ENCODE results near the gene UPF1.

The UPF1 gene

DNA sequence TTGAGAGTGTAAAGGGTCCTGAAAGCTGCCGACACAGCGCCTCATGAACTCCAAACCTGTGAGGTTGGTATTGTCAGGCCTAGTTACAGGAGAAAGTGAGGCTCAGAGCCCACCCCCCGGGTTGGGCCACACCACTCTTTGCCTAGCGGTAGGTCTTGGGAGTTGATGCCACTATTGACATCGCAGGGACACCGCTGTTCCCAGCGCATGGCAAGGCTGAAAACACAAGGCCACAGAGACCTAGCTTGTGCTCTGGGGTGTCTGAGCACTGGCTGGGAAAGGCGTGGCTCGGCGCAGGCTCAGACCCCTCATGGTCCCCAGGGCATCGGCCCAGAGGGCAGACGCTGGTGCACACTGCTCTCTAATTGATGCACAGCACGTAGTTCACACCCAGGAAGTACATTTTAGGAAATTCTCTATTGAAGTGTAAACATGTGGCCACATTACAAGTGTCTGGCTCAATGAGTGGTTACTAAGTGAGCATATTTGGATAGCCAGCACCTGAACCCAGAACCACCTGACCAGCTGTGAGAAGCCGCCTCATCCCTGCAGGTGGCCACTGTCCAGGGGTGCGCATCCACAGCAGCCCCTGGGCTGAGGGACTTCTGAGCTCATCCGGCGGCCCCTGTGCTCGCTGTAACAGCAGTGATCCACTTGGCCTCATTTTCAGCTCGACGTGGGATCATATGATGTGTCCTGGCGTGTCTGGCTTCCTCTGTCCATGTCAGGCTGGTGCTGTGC, 27.3 kb downstream of the UPF1 start:
- no peak for DNase-seq

DNA sequence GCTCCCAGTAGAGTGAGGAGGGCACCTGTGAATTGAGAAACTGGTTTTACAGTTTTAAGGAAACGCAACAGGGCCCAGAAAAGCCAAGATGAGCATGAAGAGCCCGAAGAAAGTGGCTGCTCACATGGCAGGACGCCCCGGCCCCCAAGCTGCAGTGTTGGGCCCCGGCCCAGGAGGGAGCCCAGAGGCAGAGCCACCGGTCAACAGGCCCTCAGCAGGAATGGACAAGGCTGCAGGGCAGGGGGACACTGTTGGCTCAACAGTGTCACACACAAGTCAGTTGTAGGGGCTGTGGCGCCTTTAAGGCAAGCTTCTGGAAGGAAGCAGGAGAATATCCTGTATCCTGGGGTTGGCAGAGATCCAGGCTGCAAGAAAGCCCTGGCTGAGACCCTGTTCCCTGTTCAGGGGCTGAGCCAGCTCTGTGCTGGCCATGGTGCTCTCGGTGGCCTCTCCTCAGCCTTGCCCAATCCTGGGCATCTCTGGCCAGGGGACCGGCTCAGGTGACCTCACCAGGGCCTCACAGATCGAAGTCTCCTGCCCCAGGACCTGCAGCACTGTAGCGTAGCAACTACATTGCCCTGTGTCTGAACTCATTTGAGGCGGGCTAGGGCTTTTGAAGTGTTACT, 28.0 kb downstream of the UPF1 start:
- no peak for DNase-seq

DNA sequence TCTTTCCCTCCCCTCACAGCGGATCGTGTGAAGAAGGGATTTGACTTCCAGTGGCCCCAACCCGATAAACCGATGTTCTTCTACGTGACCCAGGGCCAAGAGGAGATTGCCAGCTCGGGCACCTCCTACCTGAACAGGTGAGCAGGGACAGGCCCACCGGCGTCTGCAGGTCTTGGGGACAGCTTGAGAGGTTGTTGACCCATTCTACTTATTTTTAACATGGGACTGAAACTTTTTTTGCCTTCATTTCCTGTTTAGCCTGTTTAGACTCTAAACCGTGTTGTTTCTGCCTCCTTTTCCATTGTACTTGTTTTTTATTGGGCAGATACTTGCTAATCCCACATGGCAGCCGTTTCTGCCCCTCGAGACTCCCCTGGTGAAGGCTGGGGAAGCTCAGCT, 28.5 kb downstream of the UPF1 start:
- DNase-seq, result no peak

DNA sequence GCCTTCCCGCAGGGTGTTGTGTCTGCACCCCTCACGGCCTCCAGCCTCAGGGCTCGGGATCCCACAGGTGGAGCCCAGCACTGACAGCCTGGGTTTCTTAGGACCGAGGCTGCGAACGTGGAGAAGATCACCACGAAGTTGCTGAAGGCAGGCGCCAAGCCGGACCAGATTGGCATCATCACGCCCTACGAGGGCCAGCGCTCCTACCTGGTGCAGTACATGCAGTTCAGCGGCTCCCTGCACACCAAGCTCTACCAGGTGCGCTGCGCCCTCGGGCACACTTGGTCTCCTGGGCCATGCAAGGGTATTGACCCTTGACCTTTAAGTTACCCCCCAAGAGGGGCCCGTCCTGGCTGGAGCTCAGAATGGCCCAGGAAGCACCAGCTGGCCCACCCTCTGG, 29.0 kb downstream of the UPF1 start:
- DNase-seq, result no peak

DNA sequence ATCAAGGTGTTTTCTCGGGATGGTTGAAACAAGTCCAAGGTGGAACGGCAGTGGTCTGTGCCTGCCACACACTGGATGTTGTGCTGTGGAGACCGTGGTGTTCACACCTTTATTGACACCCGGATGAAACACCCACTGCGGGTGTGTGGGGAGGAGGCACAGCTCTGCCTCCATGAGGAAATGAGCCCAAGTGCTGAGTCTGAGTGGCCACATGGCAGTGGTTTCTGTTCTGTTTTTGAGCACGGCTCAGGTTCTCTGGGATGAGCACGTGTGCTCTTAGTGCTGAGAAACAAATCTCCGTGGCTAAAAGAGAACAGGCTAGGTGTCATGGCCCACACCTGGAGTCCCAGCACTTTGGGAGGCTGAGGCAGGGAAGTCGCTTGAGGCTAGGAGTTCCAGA, 29.5 kb downstream of the UPF1 start:
- DNase-seq, result no peak

DNA sequence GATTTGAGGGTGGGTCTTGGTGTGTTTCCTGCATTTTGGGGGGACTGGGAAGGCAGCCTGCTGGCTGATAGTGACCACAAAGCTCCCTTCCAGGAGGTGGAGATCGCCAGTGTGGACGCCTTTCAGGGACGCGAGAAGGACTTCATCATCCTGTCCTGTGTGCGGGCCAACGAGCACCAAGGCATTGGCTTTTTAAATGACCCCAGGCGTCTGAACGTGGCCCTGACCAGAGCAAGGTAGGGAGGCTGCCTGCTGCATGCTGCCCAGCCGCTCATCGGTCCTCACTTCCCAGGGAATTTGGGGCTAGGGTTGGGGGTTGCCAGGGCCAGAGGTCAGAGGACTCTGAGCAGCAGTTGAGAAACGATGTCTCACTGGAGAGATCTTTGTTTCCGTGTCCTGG, 30.2 kb downstream of the UPF1 start:
- no peak for DNase-seq

DNA sequence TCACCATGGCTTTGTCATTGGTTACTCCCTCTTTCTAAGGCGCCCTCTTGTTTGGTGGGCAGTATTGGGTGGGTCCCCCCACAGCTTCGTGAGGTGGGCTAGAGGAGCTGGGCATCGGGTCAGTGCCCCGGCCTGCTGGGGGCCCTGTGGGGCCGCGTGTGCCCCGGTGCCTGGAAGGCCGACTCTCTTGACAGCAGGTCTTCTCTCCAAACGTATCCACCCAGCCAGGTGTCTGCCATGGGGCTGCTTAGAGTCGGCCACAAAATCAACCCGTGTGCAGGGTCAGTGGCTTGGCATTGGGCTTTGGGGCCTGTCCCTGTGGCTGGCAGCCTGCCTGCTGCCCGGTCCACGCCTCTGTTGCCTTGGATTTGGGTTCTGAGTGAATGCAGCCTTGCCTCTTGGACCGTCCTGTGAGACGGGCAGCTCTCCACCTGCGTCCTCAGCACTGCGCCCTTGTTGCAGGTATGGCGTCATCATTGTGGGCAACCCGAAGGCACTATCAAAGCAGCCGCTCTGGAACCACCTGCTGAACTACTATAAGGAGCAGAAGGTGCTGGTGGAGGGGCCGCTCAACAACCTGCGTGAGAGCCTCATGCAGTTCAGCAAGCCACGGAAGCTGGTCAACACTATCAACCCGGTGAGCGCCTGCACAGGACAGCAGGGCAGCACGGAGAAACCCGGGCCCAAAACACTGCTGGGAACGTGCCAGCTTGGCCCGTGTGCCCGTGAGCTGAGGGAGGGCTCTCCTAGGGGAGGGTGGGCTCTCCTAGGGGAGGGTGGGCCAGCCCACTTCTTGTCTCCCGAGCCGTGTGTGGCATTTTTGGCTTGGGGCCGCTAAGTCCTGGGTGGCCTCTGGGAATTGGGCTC, 31.4 kb downstream of the UPF1 start:
- DNase-seq, result no peak

DNA sequence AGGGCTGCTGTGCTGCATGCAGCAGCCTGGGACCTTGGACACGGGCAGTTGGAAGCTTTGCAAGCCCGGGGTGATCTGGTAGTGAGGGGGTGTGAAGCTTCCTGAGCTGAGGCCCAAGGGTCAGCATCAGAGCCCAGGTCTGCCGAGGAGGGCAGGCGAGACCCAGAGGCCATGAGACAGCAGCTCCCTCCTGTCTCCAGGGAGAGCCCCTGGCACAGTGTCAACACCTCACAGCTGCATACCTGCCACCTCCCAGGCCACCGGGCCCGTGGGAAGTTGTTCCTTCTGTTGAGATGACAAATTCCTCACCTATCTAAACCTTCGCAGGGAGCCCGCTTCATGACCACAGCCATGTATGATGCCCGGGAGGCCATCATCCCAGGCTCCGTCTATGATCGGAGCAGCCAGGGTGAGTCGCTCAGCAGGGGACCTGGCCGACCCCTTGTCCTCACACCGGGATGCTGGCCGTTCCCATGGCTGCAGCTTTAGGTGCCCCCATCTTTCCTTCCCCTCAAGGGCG, 32.1 kb downstream of the UPF1 start:
- no peak for DNase-seq

DNA sequence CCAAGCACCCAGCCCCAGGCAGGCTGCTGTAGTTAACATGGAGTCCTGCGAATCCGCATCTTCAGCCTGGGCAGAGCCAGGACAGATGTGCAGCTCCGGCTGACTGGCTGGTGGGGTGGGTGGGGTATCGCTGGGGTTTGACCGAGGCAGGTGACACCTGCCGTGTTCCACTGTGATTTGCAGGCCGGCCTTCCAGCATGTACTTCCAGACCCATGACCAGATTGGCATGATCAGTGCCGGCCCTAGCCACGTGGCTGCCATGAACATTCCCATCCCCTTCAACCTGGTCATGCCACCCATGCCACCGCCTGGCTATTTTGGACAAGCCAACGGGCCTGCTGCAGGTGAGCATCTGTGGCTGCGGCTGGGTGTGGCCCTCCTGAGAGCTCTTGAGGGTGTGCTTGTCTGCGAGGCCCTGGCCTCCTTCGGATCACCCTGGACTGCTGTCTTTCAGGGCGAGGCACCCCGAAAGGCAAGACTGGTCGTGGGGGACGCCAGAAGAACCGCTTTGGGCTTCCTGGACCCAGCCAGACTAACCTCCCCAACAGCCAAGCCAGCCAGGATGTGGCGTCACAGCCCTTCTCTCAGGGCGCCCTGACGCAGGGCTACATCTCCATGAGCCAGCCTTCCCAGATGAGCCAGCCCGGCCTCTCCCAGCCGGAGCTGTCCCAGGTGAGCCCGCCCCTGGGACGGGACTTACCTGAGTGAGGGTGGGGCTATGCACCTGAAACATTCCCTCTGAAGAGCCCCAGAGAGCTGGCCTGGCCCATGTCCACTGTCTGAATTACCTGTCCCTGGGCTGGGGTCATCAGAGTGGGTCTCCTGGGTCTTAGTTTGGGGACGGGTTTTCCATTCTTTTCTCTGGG, 33.6 kb downstream of the UPF1 start:
- DNase-seq, result no peak

DNA sequence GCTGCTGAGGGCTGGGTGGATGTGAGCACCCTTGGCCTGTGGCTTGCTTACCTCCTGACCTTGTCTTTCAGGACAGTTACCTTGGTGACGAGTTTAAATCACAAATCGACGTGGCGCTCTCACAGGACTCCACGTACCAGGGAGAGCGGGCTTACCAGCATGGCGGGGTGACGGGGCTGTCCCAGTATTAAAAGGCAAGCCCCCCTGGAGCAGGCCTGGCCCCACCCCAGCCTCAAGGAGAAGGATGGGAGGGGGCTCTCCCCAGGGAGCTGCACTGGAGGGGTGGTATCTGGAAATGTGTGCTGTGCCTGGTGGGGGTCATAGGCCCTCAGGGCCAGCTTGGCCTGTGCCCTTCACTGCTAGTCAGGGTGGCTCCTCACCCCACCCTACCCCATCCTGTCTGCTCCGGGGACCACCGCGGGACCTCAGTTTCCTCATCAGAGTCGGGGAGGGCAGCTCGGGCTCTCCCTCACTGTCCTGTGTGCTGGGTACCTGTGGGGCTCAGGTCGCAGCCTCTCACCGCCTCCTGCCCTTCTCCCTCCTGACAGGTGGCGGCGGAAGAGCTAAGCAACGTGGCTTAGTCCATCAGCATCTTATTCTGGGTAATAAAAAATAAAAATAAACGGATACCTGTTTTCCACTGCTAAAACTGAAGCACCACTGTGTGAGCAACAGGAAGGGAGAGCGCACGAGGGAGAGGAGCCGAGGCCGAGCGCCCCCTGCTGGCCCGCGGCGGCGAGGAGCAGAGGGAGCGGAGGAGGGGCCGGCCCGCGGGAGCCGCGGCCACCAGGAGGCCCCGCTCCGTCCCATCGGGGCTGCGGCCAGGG, 34.4 kb downstream of the UPF1 start:
- peak; percentile 65 for DNase-seq

DNA sequence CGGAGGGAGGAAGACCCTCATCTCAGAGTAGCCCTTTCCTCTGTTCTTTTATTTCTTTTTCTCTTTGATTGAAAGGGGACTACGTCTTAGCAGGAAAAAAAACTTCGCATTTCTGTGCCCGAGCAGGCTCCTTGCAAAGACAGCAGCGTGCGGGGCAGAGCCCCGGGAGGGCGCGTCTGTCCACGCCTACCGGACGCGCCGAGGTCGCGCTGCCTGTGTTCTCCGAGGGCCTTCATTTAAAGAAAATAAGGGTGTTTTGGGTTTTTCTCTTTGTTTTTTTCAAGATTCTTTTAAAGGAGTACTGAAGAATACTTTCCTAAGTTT, 35.0 kb downstream of the UPF1 start:
- no peak for DNase-seq

DNA sequence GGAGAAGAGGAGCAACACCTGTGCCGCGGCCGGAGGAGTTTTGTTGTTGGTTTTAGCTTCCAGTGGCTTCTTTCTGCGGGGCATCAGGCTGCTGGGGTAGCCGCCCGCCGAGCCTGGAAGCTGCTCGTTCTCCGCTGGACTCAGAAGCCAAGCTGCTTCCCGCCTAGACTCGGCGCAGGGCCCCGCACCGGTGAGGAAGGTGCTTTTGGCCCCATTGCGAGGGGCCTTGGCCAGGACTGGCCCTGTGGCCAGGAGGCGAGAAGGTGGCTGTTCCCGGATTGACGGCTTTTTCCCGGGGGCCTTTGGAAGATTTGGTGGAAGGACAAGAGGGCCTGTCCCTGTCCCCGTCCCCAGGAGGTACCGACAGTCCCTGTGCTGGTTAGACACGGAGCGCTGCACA, 35.4 kb downstream of the UPF1 start:
- DNase-seq, result no peak

DNA sequence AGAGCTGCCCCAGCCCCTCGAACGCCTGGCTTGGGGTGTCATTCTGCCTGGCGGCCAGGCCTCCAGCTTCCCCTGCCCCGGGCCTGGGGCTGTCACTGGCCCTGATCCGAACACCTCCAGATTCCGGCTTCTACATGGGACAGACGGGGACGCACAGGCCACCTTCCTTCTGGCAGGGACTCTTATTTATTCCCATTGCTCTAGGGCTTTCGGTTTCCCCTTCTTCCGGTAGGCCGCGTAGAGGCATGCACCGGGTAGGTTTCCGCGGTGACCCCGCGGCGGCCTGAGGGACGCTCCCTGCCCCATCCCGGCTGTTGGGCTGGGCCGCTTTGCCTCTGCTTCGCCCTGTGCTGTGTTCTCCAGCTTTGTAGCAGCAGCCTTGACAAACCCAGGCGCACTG, 36.0 kb downstream of the UPF1 start:
- no peak for DNase-seq

DNA sequence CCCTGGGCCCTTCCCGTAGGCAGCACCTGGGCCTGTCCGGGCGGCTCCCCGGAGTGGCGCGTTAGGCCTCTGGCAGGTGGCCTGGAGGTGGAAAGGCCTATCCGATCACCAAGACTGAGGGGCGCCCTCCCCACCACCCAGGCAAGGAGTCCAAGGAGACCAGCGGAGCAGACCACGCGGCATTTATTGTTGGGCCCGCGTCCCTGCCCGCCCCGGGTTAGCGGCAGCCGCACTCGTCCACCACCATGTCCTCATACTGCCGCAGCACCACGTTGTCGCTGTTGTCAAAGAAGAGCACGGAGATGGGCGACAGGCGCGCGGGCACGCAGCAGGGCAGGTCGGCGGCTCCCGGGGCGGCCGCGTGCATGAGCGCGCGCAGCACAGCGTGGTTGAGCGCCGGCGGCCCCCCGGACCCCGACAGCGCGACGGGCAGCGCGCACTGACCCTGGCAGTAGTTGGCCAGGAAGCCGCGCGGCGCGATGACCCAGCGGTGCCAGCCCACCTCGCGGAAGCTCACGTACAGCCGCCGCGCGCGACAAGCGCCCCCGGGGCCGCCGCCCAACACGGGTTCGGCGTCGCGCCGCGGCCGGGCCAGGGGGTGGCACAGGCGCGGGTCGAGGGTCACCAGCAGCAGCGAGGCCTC, 36.7 kb downstream of the UPF1 start:
- no peak for DNase-seq

DNA sequence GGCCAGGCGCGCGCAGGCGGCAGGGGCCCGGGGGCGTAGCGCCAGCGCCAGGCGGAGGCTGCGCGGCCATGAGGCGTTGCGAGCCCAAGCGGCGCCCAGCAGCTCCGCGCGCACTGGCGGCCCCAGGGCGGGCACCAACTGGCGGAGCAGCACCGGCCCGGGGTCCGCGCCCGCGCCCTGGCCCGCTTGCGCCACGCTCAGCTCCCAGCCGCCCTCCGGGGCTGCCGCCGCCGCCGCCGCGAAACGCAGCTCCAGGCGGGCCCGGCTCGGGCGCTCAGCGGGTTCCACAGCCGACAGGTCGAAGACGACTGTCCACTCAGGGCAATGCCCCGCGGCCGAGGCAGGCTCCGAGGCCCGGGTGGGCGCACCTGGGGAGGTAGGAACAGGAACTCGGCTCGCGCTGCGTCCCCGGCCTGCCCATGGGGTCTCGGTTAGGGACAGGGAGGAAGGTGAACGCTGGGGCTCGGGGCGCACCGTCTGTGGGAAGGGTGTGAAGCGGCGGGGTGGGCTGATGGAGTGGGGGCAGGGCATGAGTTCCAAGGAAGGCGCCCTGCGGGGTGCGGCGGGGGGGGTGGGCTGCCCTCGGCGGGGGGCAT, 37.4 kb downstream of the UPF1 start:
- DNase-seq, result no peak

DNA sequence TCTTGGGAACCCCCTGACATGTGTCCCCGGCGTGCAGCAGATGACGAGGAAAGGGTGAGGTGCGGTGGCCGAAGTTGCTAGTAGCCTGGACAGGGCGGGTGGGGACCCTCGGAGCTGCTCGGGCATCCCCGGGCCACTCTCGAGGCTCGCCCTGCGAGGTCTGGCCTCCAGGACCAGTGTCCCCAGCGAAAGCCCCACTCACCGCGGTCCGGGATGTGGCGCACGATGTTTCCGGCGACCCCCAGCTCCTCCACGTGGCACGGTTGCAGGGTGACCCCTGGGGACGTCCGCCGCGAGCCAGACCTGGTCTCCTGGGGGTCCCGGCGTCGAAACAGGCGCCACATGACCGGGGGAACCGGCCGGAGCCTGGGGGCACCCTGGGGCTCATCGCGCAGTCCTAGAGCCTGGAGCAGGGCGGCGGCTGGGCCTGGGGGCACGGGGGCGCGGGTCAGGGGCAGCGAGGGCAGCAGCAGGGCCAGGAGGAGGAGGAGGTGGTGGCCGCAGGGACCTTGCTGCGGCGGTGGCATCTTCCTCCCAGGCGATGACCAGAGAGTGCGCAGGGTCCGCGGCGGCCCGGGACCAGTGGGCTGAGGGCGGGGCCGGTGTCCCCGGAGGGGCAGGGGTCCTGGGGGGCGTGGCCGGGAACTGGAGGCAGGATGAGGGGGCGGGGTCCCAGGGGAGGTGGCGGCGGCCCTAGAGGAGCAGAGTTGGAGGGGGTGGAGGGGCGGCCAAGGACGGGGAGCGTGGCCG, 38.2 kb downstream of the UPF1 start:
- DNase-seq, result no peak

DNA sequence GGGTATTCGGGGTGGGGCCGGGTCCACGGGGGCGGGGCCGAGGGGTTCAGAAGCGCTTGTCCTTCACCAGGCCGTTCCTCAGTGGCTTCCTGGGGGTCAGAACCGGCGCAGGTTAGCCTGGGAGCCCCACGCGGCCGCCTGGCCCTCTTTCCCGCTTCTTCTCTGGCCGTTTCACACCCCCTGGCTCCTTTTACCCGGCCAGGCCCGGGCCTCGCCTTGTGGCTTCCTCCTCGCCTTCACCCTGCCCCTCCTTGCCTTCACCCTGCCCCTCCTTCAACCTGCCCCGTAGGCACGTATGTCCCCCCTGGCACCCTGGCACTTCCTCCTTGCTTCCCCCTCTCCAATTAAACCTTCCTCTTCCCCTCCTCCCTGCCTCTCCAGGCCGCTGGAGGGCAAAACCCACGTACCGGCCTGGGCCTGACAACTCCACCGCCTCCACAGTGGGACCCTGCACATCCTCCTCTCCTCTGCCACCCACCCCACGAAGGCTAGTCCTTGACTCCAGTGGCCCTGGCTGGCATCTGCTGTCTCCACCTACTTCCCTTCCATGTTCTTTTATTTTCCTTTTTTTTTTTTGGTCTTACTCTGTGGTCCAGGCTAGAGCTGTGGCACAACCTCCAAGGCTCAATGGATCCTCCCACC, 38.9 kb downstream of the UPF1 start:
- DNase-seq, result no peak

DNA sequence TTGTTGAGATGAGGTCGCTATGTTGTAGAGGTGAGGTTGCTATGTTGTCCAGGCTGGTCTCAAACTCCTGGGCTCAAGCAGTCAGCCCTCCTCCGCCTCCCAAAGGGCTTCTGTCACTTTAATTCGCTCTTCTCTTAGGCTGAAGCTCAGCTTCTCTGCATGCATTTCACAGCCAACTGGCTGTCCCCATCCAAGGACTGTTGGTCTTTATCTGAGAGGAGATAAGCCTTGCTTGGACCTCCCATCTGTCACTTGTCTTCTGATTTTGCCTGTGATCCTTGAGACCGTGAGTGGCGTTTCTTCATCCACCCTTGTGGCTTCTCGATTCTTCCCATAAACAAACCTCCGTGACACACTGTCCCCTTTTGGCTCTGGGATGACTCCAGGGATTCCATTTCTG, 39.8 kb downstream of the UPF1 start:
- DNase-seq, result no peak

DNA sequence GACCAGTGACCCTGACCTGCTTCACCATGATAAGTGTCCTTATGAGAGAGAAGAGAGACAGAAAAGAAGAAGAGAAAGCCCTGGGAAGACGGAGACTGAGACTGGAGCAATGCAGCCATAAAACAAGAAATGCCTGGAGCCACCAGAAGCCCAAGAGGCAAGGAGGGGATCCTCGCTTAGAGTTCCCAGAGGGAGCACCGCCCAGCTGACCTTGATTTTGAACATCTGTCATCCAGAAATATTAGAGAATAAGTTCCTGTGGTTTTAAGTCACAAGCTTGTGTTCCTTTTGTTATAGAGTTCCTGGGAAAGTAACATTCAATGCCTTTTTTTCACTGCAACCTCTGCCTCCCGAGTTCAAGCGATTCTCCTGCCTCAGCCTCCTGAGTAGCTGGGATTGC, 44.0 kb downstream of the UPF1 start:
- DNase-seq, result no peak

DNA sequence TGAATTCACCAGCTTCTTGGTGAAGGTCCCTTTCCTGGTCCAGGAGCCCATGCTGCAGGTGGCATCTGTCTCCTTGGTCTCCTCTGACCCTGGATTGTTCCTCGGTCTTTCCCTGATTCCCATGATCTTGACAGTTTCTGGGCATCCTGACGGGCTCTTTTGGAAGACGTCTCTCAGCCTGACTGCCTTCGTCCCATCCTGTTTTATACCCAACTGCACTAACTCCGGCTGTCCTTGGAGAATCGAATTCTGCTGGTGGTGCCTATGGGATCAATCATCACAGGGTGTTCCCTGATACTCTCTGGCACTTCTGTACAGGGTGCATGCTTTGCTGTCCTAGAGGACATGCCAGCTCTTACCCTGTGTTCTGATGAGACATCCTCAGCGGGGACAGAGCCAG, 45.1 kb downstream of the UPF1 start:
- no peak for DNase-seq
